ENCODE measurements around the gene NEDD4.

DNA sequence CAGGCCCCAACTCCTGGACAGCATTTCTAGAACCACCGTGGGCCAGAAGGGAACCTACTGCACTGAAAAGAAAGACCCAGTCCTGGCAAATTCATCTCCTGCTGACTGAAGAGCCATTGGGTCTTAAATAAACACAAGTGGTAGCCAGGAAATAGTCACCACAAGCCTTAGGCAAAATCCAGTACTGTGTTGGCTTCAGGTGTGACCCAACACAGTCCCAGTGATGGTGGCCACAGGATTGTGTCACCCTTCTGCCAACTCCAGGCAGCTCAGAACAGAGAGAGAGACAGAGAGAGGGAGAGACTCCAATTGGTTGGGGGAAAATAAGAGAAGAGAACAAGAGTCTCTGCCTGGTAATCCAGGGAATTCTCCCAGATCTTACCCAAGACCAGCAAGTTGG lies 23.1 kb downstream of the NEDD4 start:
- TF ChIP-seq GATA3 (IDR thresholded peaks at IDR 0.05; ENCODE audit: low read depth, low read length) (no peak), GATA2 (IDR thresholded peaks at IDR 0.05; ENCODE audit: low read depth, low read length) (no peak)
